Prostate gland (tissue), 2 donors: ENCODE data around the gene EXOC6. TPM values are rescaled to one million over a fixed set of nuclear protein-coding genes. Genes with fewer than 3 reads are reported as not detected.

ENCODE experiments used
- DNase-seq: peaks from one replicate; pipeline ENCODE4 v3.0.0-alpha.2; 2019; ENCODE audit warnings: low spot score
- H3K27ac ChIP-seq, 2 donors: fragments of 200-600 bp; sonication (generic); 2 replicates each; pipeline ENCODE4 v1.5.1; 2017 to 2019
- H3K27me3 ChIP-seq: fragments of 200-600 bp; sonication (generic); replicated peaks from 2 replicates; pipeline ENCODE4 v1.5.1; 2019; ENCODE audit not compliant: insufficient read depth
- H3K36me3 ChIP-seq, 2 donors: fragments of 200-600 bp; sonication (generic); 1 replicate in 1 of 2; 2 replicates in 1 of 2; pipeline versions ENCODE4 v1.5.1 to v1.8.1; 2017 to 2019
- H3K4me1 ChIP-seq: fragments of 200-600 bp; sonication (generic); replicated peaks from 2 replicates; pipeline ENCODE4 v1.5.1; 2019
- H3K4me3 ChIP-seq, 2 donors: fragments of 200-600 bp; sonication (generic); 2 replicates each; pipeline ENCODE4 v1.5.1; 2017 to 2019
- H3K9me3 ChIP-seq: fragments of 200-600 bp; sonication (generic); 2 replicates; pipeline ENCODE4 v1.5.1; 2017
- CTCF ChIP-seq, 4 experiments: fragments of 200-600 bp in 2 of 4; fragments of 450-650 bp in 2 of 4; sonication (generic) in 2 of 4; IDR thresholded peaks; 1 replicate in 3 of 4; 2 replicates in 1 of 4; pipeline ENCODE4 v1.5.1; 2016 to 2019; ENCODE audit warnings: antibody characterized with exemption in 4 of 4, mild to moderate bottlenecking in 2 of 4, moderate library complexity in 2 of 4
- POLR2A ChIP-seq: fragments of 450-650 bp; IDR thresholded peaks from one replicate; pipeline ENCODE4 v1.6.1; 2016; ENCODE audit warnings: antibody characterized with exemption, mild to moderate bottlenecking
- POLR2AphosphoS5 ChIP-seq: sonication (generic); formaldehyde crosslinking; IDR thresholded peaks from one replicate; pipeline ENCODE4 v1.6.1; 2017; ENCODE audit warnings: antibody characterized with exemption
- WGBS: methylation state at CpG from one replicate; pipeline ENCODE4 v1.1.5; 2018; 5-methylcytosine and 5-hydroxymethylcytosine counted together
- intact Hi-C: fragments of 100-400 bp; cut with DNase I; formaldehyde crosslinking; loops from one replicate; pipeline ENCODE4 v1.14.2; 2022
- total RNA-seq, 2 donors: library from RNA; depleted of rRNA; stranded (reverse); fragments of >200 nt; gene quantifications; one replicate each; pipeline ENCODE4 v1.1.0, GENCODE V29; 2016

The EXOC6 gene
- total RNA-seq, 2 donors from 2014 or later, result 13.5 to 598 TPM

GRCh38 chr10:93074147-93074596 lies 225.9 kb downstream of the EXOC6 start:
- Histone ChIP-seq H3K4me3 (peak overlapping the region in 1 of 2 donors; percentile 30), H3K9me3 (no peaks in the 10 kb centered on the region), H3K4me1 (peaks cover 6% of the 10 kb centered on the region), H3K27me3 (peaks cover 20% of the 10 kb centered on the region), H3K27ac (no peak overlapping the region), H3K36me3 (no peaks in the 10 kb centered on the region)
- TF ChIP-seq POLR2A, result no peak
- TF ChIP-seq POLR2AphosphoS5, result no peak
- no peak for TF ChIP-seq CTCF (IDR thresholded peaks at IDR 0.05)
- intact Hi-C loops, result no loop called here
- under 1% methylated on average over 39 of the region's 40 CpGs for WGBS
- peak; percentile 1 for DNase-seq

GRCh38 chr10:93074597-93075368 lies 226.5 kb downstream of the EXOC6 start:
- 3% methylated on average over 50 of the region's 67 CpGs for WGBS
- TF ChIP-seq POLR2AphosphoS5, result no peak
- no peak for TF ChIP-seq CTCF (IDR thresholded peaks at IDR 0.05)
- TF ChIP-seq POLR2A, result no peak
- H3K4me1 ChIP-seq, result peaks cover 6% of the 10 kb centered on the region
- H3K4me3 ChIP-seq, result no peak overlapping the region
- H3K36me3 ChIP-seq, result no peaks in the 10 kb centered on the region
- peak; percentile 2 for DNase-seq
- intact Hi-C loops, result no loop called here
- no peaks in the 10 kb centered on the region for H3K9me3 ChIP-seq
- H3K27me3 ChIP-seq, result peaks cover 20% of the 10 kb centered on the region
- H3K27ac ChIP-seq, result no peak overlapping the region

DNA sequence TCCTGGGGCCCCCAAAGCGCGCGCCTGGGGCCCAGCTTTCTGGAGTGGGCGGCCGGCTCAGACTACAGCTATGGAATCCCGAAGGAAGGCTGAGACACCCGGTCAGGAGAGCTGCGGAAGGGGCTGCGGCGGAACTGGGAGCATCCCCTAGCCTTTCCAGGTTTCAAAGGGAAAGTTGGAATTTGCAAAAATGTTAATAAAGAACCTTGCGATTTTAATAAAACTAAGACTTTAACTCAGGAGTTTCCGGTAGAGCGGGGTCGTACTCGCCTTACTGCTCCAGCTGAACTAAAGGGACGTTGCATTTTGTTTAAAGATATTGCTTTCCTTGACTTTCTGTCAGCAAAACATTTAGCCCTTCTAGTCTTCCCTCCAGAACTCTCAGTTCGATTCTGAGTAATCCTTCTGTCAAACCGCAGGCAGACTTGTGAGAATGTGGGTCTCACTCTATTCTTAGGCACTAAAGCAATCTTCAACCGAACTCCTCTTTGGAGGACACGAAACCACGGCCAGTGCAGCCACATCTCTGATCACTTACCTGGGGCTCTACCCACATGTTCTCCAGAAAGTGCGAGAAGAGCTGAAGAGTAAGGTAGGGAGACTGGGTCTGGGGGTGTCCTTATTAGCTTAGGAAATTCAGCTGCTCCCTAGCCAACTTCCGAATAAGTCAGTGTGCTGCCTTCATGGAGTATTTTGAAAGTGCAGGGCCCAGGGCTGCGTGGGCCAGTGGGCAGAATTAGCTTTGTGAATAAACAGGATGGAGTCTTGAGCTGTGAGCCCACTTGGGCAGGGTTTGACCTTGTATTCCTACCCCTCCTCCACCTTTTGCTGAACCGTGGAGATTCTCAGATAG lies 227.3 kb downstream of the EXOC6 start:
- WGBS, result 40% methylated on average over 22 of the region's 25 CpGs
- Histone ChIP-seq H3K36me3 (no peaks in the 10 kb centered on the region), H3K9me3 (no peaks in the 10 kb centered on the region), H3K27ac (no peak overlapping the region), H3K27me3 (peaks cover 20% of the 10 kb centered on the region), H3K4me1 (peaks cover 6% of the 10 kb centered on the region), H3K4me3 (no peak overlapping the region)
- DNase-seq, result no peak
- intact Hi-C loops, result no loop called here
- TF ChIP-seq POLR2A (no peak), CTCF (IDR thresholded peaks at IDR 0.05) (no peak), POLR2AphosphoS5 (no peak)

DNA sequence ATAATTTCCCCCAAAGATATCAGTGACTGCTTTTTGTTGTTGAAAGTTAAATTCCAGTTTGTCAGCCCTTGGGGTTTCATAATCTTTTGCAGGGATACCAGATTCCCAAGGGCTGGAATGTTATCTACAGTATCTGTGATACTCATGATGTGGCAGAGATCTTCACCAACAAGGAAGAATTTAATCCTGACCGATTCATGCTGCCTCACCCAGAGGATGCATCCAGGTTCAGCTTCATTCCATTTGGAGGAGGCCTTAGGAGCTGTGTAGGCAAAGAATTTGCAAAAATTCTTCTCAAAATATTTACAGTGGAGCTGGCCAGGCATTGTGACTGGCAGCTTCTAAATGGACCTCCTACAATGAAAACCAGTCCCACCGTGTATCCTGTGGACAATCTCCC lies 228.6 kb downstream of the EXOC6 start:
- no peak overlapping the region for H3K4me3 ChIP-seq
- no peak for DNase-seq
- WGBS, result 83% methylated on average over 2 of the region's 2 CpGs
- H3K27ac ChIP-seq, result no peak overlapping the region
- no peaks in the 10 kb centered on the region for H3K36me3 ChIP-seq
- peaks cover 20% of the 10 kb centered on the region for H3K27me3 ChIP-seq
- no peak for TF ChIP-seq POLR2AphosphoS5
- TF ChIP-seq CTCF (IDR thresholded peaks at IDR 0.05), result no peak
- no peak for TF ChIP-seq POLR2A
- no peaks in the 10 kb centered on the region for H3K9me3 ChIP-seq
- H3K4me1 ChIP-seq, result peaks cover 6% of the 10 kb centered on the region
- intact Hi-C loops, result no loop called here
